ENCODE results near the gene PRDM10.
"Not testable (repeated sequence)": the region's sequence is repeated elsewhere in the genome, so short reads cannot be mapped to it uniquely, and the experiment has no call there.

PRDM10 gene

DNA sequence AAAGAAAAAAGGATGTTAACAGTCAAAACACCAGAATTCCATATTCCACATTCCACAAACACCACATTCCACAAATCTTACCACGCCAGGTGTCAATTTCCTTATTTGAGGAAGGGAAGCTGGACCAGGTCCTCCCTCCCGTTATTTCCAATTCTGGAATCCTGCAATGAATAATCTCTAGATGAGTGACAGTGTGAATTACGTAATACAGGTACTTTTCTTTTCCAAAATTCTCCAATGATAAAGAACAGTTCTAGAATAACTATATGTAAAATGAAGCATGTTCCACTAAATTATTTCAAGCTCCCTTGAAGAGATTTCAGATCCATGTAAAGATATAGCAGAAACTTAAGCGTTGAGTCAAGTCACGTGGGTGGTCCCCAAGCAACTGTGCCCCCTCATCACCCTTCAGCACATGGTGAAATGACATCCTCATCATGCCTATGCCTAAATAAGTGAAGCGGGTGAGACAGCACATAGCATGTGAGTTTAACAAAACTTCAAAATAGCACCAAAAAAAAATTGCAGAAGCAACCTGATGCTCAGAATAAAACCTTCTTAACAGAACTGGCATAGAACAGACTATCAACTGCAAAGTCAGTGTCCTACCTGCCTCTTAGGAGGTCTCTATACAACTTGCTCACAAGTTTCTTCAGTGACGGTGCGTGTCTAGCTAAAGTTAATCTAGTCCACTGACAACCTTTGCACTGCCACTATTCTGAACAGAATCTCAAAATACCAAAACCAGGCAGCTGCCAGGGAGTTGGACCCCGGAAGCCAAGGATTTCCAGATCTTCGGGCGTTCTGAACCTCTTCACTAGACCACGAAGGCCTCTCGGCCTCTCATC lies 108.1 kb downstream of the PRDM10 start:
- peaks cover 47% of the 10 kb centered on the region for H3K36me3 ChIP-seq (ENCODE audit: insufficient read depth, low read length)
- H3K9me3 ChIP-seq (ENCODE audit: insufficient read depth, low read depth, low read length): no peaks in the 10 kb centered on the region
- H3K4me3 ChIP-seq (ENCODE audit: low read length): peak overlapping the region; percentile 97
- H3K27me3 ChIP-seq (ENCODE audit: insufficient read depth, low read length): no peaks in the 10 kb centered on the region
- peaks cover 5% of the 10 kb centered on the region; the same call in 1 of the 2 replicates for H3K4me1 ChIP-seq (ENCODE audit: insufficient read depth, low read length)
- peak overlapping the region; percentile 16; the same call in 1 of the 2 replicates for H3K27ac ChIP-seq (ENCODE audit: low read depth, low read length)
- peak overlapping the region; percentile 85 for H3K9ac ChIP-seq (ENCODE audit: low read depth, low read length)
- WGBS: 26% methylated on average over 11 of the region's 13 CpGs

DNA sequence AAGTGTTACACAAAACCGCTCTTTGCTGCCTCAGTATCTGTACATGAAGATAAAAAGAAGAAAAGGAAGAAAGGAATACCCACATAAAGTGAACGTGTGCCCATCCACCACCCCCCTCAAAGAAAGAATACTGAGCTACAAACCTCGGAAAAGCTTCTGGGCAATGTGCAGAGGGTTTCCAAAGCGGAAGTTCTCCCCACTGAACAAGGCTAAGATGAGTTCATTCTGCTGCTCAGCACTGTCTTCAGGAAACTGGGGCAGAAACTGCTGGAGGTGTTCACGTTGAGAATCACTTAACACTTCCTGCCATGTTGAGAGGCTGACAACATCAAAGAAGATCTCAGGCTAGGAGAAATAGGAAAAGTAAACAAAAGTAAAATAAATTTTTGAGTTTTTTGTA lies 114.2 kb downstream of the PRDM10 start:
- H3K27me3 ChIP-seq (ENCODE audit: insufficient read depth, low read length): no peaks in the 10 kb centered on the region
- no peak overlapping the region for H3K4me3 ChIP-seq (ENCODE audit: low read length)
- no peaks in the 10 kb centered on the region for H3K4me1 ChIP-seq (ENCODE audit: insufficient read depth, low read length)
- H3K9me3 ChIP-seq (ENCODE audit: insufficient read depth, low read depth, low read length): no peaks in the 10 kb centered on the region
- no peak overlapping the region for H3K27ac ChIP-seq (ENCODE audit: low read depth, low read length)
- H3K9ac ChIP-seq (ENCODE audit: low read depth, low read length): no peak overlapping the region
- WGBS: 95% methylated on average over 5 of the region's 5 CpGs
- H3K36me3 ChIP-seq (ENCODE audit: insufficient read depth, low read length): peaks cover 97% of the 10 kb centered on the region

DNA sequence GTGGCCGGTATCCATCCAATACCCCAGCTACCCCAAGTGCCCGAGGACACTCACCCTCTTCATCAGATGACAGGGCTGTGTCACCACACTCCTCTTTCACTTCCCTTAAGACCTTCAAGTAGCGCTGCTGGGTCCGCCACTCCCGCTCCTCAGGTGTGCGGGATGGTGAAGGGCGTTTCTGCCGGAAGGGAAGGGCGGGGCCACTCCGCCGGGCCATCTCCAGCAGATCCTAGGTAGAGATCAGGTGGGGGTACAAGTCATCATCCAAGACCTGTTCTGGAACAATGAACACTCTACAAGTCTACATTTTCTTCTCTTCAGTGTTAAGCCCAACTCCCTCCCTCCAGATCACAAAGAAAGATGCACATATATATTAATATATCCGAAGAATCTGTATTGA lies 117.3 kb downstream of the PRDM10 start:
- Histone ChIP-seq H3K4me1 (ENCODE audit: insufficient read depth, low read length) (no peaks in the 10 kb centered on the region), H3K27ac (ENCODE audit: low read depth, low read length) (no peak overlapping the region), H3K27me3 (ENCODE audit: insufficient read depth, low read length) (no peaks in the 10 kb centered on the region), H3K36me3 (ENCODE audit: insufficient read depth, low read length) (peaks cover 99% of the 10 kb centered on the region), H3K4me3 (ENCODE audit: low read length) (no peak overlapping the region), H3K9ac (ENCODE audit: low read depth, low read length) (no peak overlapping the region), H3K9me3 (ENCODE audit: insufficient read depth, low read depth, low read length) (no peaks in the 10 kb centered on the region)
- 97% methylated on average over 11 of the region's 12 CpGs for WGBS

DNA sequence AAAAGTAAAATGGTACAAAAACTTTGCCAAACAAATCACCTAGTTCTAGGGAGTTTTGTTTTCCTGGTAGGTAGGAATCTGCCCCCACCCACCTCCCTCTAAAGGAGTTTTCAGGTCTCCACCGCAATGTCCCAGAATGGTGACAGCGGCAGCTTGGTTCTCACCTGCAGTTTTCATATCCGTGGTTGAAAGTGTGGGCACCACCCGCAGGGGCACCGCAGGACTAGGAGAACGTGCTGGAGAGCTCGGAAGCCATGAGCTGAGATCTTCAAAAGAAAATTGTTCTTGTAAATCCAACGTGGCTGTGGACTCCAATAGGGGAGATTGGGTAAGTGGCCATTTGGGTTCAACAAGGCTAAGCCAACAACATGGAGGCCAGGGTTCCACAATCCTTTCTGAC lies 118.1 kb downstream of the PRDM10 start:
- no peaks in the 10 kb centered on the region for H3K9me3 ChIP-seq (ENCODE audit: insufficient read depth, low read depth, low read length)
- H3K4me3 ChIP-seq (ENCODE audit: low read length): no peak overlapping the region
- H3K36me3 ChIP-seq (ENCODE audit: insufficient read depth, low read length): peaks cover 99% of the 10 kb centered on the region
- H3K27me3 ChIP-seq (ENCODE audit: insufficient read depth, low read length): no peaks in the 10 kb centered on the region
- H3K27ac ChIP-seq (ENCODE audit: low read depth, low read length): no peak overlapping the region
- H3K4me1 ChIP-seq (ENCODE audit: insufficient read depth, low read length): no peaks in the 10 kb centered on the region
- H3K9ac ChIP-seq (ENCODE audit: low read depth, low read length): no peak overlapping the region
- WGBS: 94% methylated on average over 8 of the region's 8 CpGs

DNA sequence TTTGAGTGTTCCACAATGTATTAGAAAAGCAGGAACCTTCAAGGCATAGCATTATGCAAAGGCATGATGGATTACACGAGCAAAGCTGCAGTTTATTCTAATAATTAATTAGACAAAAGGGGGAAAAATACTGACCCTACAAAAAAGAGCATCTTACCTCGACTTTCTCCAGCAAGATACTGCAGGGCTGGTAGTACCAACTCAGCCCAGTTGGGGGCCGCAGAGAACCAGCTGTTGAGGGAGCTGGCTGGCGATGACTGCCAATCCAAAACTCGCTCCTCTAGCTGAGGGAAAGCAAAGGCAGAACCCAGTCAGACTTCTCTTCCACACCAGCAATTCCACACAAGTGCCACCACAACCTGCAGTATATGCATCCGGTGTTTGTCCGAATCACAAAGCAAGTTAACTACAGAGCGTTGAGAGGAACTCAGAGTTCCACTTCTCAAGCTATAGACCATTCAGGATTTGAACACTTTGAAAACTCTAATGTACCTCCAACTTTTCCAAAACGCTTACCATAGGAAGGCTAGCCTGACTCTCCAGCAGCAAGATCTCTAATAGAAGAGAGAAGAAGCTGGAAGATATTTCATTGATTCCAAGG lies 121.0 kb downstream of the PRDM10 start:
- Histone ChIP-seq H3K4me3 (ENCODE audit: low read length) (no peak overlapping the region), H3K27ac (ENCODE audit: low read depth, low read length) (no peak overlapping the region), H3K36me3 (ENCODE audit: insufficient read depth, low read length) (peaks cover 100% of the 10 kb centered on the region), H3K9ac (ENCODE audit: low read depth, low read length) (no peak overlapping the region), H3K4me1 (ENCODE audit: insufficient read depth, low read length) (no peaks in the 10 kb centered on the region), H3K27me3 (ENCODE audit: insufficient read depth, low read length) (no peaks in the 10 kb centered on the region), H3K9me3 (ENCODE audit: insufficient read depth, low read depth, low read length) (no peaks in the 10 kb centered on the region)
- 90% methylated on average over 9 of the region's 9 CpGs for WGBS

DNA sequence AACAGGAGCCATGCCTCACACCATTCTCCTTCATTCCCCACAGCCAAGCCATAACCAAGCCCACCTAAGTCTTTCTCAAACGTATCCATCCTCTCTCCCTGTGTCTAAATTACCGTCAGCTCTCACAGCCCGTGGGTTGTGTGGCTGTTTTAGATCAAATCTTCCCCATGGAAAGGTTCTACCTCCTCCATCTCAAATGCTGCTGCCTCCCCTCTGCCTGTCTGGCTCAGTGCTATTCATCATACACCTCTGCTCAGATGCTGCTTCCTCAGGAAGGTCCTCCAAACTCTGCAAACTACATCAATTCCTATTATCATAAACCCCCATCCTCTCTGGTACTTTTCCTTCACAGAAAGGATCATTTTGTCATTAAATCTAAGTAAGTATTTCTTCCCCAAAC lies 122.3 kb downstream of the PRDM10 start:
- Histone ChIP-seq H3K27me3 (ENCODE audit: insufficient read depth, low read length) (no peaks in the 10 kb centered on the region), H3K4me3 (ENCODE audit: low read length) (no peak overlapping the region), H3K9me3 (ENCODE audit: insufficient read depth, low read depth, low read length) (no peaks in the 10 kb centered on the region), H3K36me3 (ENCODE audit: insufficient read depth, low read length) (peaks cover 100% of the 10 kb centered on the region), H3K9ac (ENCODE audit: low read depth, low read length) (no peak overlapping the region), H3K27ac (ENCODE audit: low read depth, low read length) (no peak overlapping the region), H3K4me1 (ENCODE audit: insufficient read depth, low read length) (no peaks in the 10 kb centered on the region)
- 94% methylated on average over 3 of the region's 3 CpGs for WGBS

DNA sequence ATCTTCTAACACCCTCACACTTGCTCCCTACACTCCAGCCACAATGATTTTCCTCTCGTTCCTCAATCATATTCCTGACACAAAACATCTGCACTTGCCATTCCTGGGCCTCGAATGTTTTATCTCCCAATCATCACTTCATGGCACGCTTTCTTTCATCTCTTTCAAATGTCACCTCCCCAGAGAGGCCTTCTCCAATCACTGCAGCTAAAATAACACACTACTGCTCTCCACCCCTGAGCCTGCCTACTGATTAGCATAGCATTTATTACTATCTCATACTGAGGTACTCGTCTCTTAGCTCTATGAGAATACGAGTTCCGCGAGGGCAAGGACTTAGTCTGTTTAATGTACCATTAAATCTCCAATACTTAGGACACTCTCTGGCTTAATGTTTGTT lies 130.7 kb downstream of the PRDM10 start:
- no peaks in the 10 kb centered on the region for H3K9me3 ChIP-seq (ENCODE audit: insufficient read depth, low read depth, low read length)
- H3K27me3 ChIP-seq (ENCODE audit: insufficient read depth, low read length): no peaks in the 10 kb centered on the region
- peaks cover 99% of the 10 kb centered on the region for H3K36me3 ChIP-seq (ENCODE audit: insufficient read depth, low read length)
- H3K4me1 ChIP-seq (ENCODE audit: insufficient read depth, low read length): no peaks in the 10 kb centered on the region
- 98% methylated on average over 7 of the region's 7 CpGs for WGBS
- no peak overlapping the region for H3K27ac ChIP-seq (ENCODE audit: low read depth, low read length)
- no peak overlapping the region for H3K9ac ChIP-seq (ENCODE audit: low read depth, low read length)
- no peak overlapping the region for H3K4me3 ChIP-seq (ENCODE audit: low read length)

DNA sequence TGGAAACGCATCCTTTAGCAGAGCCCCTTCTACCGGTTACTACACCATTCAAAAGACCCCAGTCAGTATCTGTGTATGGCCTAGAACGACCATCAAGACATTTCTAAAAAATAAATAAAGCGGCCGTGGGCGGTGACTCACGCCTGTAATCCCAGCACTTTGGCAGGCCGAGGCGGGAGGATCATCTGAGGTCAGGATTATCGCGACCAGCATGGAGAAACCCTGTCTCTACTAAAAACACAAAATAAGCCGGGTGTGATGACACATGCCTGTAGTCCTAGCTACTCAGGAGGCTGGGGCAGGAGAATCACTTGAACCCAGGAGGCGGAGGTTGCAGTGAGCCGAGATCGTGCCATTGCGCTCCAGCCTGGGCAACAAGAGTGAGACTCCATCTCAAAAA lies 134.0 kb downstream of the PRDM10 start:
- 89% methylated on average over 16 of the region's 16 CpGs for WGBS
- peaks cover 99% of the 10 kb centered on the region for H3K36me3 ChIP-seq (ENCODE audit: insufficient read depth, low read length)

DNA sequence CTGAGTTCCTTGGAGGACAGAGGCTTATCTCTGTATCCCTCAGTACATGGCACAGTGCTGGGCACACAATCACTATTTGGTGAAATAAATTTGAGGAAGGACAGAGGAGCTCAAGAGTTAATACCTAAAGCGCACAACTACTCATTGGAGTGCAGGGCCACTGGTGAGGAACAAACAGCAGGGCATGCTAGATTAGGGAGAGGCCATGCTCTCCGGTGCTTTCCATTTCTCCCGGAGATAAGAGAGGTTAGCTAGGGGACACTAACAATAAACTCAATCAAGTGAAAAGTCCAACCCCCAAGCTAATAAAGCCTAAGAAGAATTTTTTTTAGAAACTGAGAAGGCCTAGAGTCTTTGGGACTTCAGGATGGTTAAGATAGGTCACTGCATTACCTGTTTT lies 136.3 kb downstream of the PRDM10 start:
- H3K36me3 ChIP-seq (ENCODE audit: insufficient read depth, low read length): peaks cover 84% of the 10 kb centered on the region

More for the DNA sequence above, 134.0 kb downstream of the PRDM10 start:
- H3K4me3 ChIP-seq (ENCODE audit: low read length); H3K27me3 ChIP-seq (ENCODE audit: insufficient read depth, low read length); H3K4me1 ChIP-seq (ENCODE audit: insufficient read depth, low read length); H3K9me3 ChIP-seq (ENCODE audit: insufficient read depth, low read depth, low read length); H3K9ac ChIP-seq (ENCODE audit: low read depth, low read length); H3K27ac ChIP-seq (ENCODE audit: low read depth, low read length): not testable (repeated sequence)

DNA sequence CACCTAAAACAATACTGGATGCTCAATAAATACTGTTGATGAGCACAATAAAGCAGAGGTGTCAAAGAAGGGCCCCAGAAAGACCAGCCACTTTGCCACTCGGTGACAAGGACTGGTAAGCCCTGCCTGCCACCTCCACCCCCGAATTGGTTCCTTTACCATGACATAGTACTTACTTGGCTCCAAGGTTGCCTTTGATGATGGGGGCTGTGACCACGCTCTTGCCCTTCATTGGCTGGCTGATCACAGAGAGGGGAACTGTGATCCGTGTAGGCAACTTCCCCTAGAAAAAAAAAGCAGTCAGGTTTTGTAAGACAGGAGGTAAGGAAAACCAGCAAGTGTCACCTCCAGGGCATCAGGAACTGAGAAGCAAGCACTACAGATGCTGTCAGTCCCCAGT lies 136.9 kb downstream of the PRDM10 start:
- H3K9me3 ChIP-seq (ENCODE audit: insufficient read depth, low read depth, low read length): no peaks in the 10 kb centered on the region
- H3K4me1 ChIP-seq (ENCODE audit: insufficient read depth, low read length): peaks cover 7% of the 10 kb centered on the region; the same call in 1 of the 2 replicates
- no peak overlapping the region for H3K27ac ChIP-seq (ENCODE audit: low read depth, low read length)
- H3K9ac ChIP-seq (ENCODE audit: low read depth, low read length): no peak overlapping the region
- no peaks in the 10 kb centered on the region for H3K27me3 ChIP-seq (ENCODE audit: insufficient read depth, low read length)
- H3K4me3 ChIP-seq (ENCODE audit: low read length): no peak overlapping the region
- peaks cover 83% of the 10 kb centered on the region for H3K36me3 ChIP-seq (ENCODE audit: insufficient read depth, low read length)
- 92% methylated on average over 4 of the region's 4 CpGs for WGBS

More for the DNA sequence above, 136.3 kb downstream of the PRDM10 start:
- 90% methylated on average over 3 of the region's 3 CpGs for WGBS
- Histone ChIP-seq H3K27ac (ENCODE audit: low read depth, low read length) (no peak overlapping the region), H3K27me3 (ENCODE audit: insufficient read depth, low read length) (no peaks in the 10 kb centered on the region), H3K4me1 (ENCODE audit: insufficient read depth, low read length) (peaks cover 7% of the 10 kb centered on the region; the same call in 1 of the 2 replicates), H3K9me3 (ENCODE audit: insufficient read depth, low read depth, low read length) (no peaks in the 10 kb centered on the region), H3K9ac (ENCODE audit: low read depth, low read length) (no peak overlapping the region), H3K4me3 (ENCODE audit: low read length) (no peak overlapping the region)

DNA sequence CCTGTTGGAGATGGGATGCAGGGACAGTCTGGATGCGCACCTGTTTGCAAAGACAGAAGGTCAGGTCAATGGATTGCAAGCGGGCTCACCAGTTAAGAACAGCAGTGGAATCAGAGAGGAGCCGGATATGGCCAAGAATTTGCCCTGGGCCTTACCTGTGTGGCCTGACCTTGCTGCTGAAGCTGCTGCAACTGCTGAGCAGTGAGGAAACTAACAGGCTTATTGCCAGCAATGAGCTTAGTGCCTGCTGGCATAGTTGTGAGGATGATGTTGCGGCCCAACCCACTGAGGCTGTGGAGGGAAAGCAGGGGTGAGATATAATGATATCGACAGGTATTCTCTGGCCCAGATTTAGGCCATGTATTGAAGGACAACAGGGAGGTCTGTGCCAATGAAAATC lies 137.8 kb downstream of the PRDM10 start:
- no peak overlapping the region for H3K4me3 ChIP-seq (ENCODE audit: low read length)
- H3K36me3 ChIP-seq (ENCODE audit: insufficient read depth, low read length): peaks cover 83% of the 10 kb centered on the region
- H3K9ac ChIP-seq (ENCODE audit: low read depth, low read length): no peak overlapping the region
- H3K9me3 ChIP-seq (ENCODE audit: insufficient read depth, low read depth, low read length): no peaks in the 10 kb centered on the region
- WGBS: 93% methylated on average over 5 of the region's 5 CpGs
- no peaks in the 10 kb centered on the region for H3K27me3 ChIP-seq (ENCODE audit: insufficient read depth, low read length)
- peaks cover 7% of the 10 kb centered on the region; the same call in 1 of the 2 replicates for H3K4me1 ChIP-seq (ENCODE audit: insufficient read depth, low read length)
- no peak overlapping the region for H3K27ac ChIP-seq (ENCODE audit: low read depth, low read length)

Measured in HUES64 (cell line).